GM23248 (cell line): ENCODE results near the gene NEGR1. TPM values are rescaled to one million over a fixed set of nuclear protein-coding genes. Genes with fewer than 3 reads are reported as not detected.

Experiments
- DNase-seq: peaks from one replicate; pipeline ENCODE4 v3.0.0-alpha.2; 2015
- H2AFZ ChIP-seq: fragments of 200-600 bp; sonication (generic); 2 replicates; pipeline ENCODE4 v1.6.1; 2016; ENCODE audit warnings: antibody characterized with exemption
- H3F3A ChIP-seq: fragments of 200-600 bp; sonication (generic); 2 replicates; pipeline ENCODE4 v1.6.1; 2016; ENCODE audit warnings: mild to moderate bottlenecking, antibody characterized with exemption, mixed run types; ENCODE audit not compliant: insufficient read depth
- H3K27ac ChIP-seq: fragments of 200-600 bp; sonication (generic); 2 replicates; pipeline ENCODE4 v1.5.1; 2016; ENCODE audit warnings: mild to moderate bottlenecking
- H3K27me3 ChIP-seq: fragments of 200-600 bp; sonication (generic); replicated peaks from 2 replicates; pipeline ENCODE4 v1.6.1; 2016; ENCODE audit warnings: mild to moderate bottlenecking; ENCODE audit not compliant: insufficient read depth
- H3K36me3 ChIP-seq: fragments of 200-600 bp; sonication (generic); 2 replicates; pipeline ENCODE4 v1.6.1; 2016; ENCODE audit warnings: low read depth, mild to moderate bottlenecking
- H3K4me1 ChIP-seq: fragments of 200-600 bp; sonication (generic); 2 replicates; pipeline ENCODE4 v1.6.1; 2016; ENCODE audit warnings: mild to moderate bottlenecking; ENCODE audit not compliant: insufficient read depth
- H3K4me2 ChIP-seq: fragments of 200-600 bp; sonication (generic); one replicate; pipeline ENCODE4 v1.6.1; 2016; ENCODE audit warnings: mild to moderate bottlenecking; ENCODE audit not compliant: unreplicated experiment
- H3K4me3 ChIP-seq: fragments of 200-600 bp; sonication (generic); 2 replicates; pipeline ENCODE4 v1.5.1; 2016; ENCODE audit warnings: mild to moderate bottlenecking
- H3K79me2 ChIP-seq: fragments of 200-600 bp; sonication (generic); 2 replicates; pipeline ENCODE4 v1.6.1; 2016; ENCODE audit warnings: mild to moderate bottlenecking; ENCODE audit not compliant: insufficient read depth
- H3K9ac ChIP-seq: fragments of 200-600 bp; sonication (generic); 2 replicates; pipeline ENCODE4 v1.6.1; 2016; ENCODE audit warnings: mild to moderate bottlenecking
- H3K9me2 ChIP-seq: fragments of 200-600 bp; sonication (generic); 2 replicates; pipeline ENCODE4 v1.6.1; 2016; ENCODE audit warnings: mixed run types, mild to moderate bottlenecking, moderate library complexity; ENCODE audit not compliant: insufficient read depth
- H3K9me3 ChIP-seq: fragments of 200-600 bp; sonication (generic); one replicate; pipeline ENCODE4 v1.6.1; 2017; ENCODE audit warnings: low read depth
- H4K20me1 ChIP-seq: fragments of 200-600 bp; sonication (generic); 2 replicates; pipeline ENCODE4 v1.6.0; 2016; ENCODE audit not compliant: insufficient read depth
- EZH2 ChIP-seq: fragments of 200-600 bp; sonication (generic); IDR thresholded peaks from 2 replicates; pipeline ENCODE4 v1.6.1; 2018; ENCODE audit warnings: antibody characterized with exemption, mild to moderate bottlenecking; ENCODE audit not compliant: insufficient read depth, poor library complexity, severe bottlenecking
- EZH2phosphoT487 ChIP-seq: fragments of 200-600 bp; sonication (generic); IDR thresholded peaks from 2 replicates; pipeline ENCODE4 v1.6.1; 2018; ENCODE audit warnings: antibody characterized with exemption, moderate library complexity, mild to moderate bottlenecking, low read depth; ENCODE audit not compliant: insufficient read depth
- WGBS, 2 experiments: methylation state at CpG; one replicate each; pipeline ENCODE4 v1.1.6; 2015 to 2017; ENCODE audit warnings: low lambda C conversion rate in 2 of 2, low coverage in 1 of 2; ENCODE audit errors: missing lambda C conversion rate in 2 of 2; 5-methylcytosine and 5-hydroxymethylcytosine counted together
- in situ Hi-C: fragments of 300-500 bp; cut with MboI; formaldehyde crosslinking; loops from 2 replicates; pipeline ENCODE4 v1.15.0; 2020
- polyA plus RNA-seq: library from polyadenylated mRNA; unstranded; fragments of >200 nt; fragmentation: Nextera tagmentation; extraction: Ambion mirVana; gene quantifications from 2 replicates; pipeline ENCODE4 v1.2.1, GENCODE V29; 2016
- total RNA-seq: library from RNA; depleted of rRNA; stranded (reverse); fragments of >200 nt; shearing (Covaris generic); gene quantifications from 2 replicates; pipeline ENCODE4 v1.2.3, GENCODE V29; 2014

Gene NEGR1
- total and polyA plus RNA-seq, 2 experiments from 2014 or later, result 14.3 to 15.7 TPM

GRCh38 chr1:71766748-71767147 lies 515.6 kb downstream of the NEGR1 start:
- Histone ChIP-seq H3K9me3 (no peaks in the 10 kb centered on the region), H3K36me3 (no peaks in the 10 kb centered on the region), H3F3A (no peaks in the 10 kb centered on the region), H4K20me1 (no peaks in the 10 kb centered on the region), H3K79me2 (no peaks in the 10 kb centered on the region), H3K27ac (no peak overlapping the region), H3K4me3 (no peak overlapping the region), H3K4me2 (no peak overlapping the region), H3K4me1 (peaks cover 9% of the 10 kb centered on the region), H3K9ac (no peak overlapping the region), H2AFZ (no peak overlapping the region), H3K9me2 (no peaks in the 10 kb centered on the region), H3K27me3 (no peaks in the 10 kb centered on the region)
- WGBS, 2 experiments, result 78 to 90% methylated on average over 4 of the region's 4 CpGs
- in situ Hi-C loops, result no loop called here
- no peak for DNase-seq
- no peak for TF ChIP-seq EZH2
- no peak for TF ChIP-seq EZH2phosphoT487

DNA sequence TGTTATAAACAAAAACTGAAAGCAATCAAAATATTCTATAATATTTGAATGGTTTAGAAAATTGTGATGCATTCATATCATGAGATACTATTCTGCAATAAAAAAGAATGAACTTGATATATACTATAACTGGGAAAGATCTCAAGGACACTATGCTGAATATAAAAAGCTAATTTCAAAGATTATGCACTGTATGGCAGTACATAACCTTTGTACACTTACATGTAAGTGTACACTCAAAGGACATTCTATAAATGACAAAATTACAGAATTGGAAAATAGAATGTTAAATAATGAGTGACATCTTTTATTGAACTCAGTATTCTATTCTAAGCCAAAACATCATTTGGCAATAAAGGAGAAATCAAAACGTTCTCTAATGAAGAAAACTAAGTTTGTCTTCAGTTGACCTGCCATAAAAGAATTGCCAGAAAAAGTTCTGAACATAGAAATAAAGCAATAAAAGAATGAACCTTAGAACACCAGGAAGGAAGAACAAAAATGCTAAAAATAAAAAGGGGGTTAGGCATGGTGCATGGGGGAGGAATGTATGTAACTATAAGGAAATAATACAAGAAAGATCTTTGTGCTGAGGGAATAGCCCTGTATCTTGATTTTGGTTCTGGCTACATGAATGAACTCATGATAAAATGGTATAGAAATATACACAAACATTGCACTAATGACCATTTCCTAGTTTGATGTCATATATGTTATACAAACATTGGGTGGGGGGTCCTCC lies 519.7 kb downstream of the NEGR1 start:
- Histone ChIP-seq H3K36me3 (no peaks in the 10 kb centered on the region), H3K27ac (no peak overlapping the region), H3F3A (no peaks in the 10 kb centered on the region), H3K27me3 (no peaks in the 10 kb centered on the region), H3K4me2 (no peak overlapping the region), H3K9me3 (no peaks in the 10 kb centered on the region), H2AFZ (no peak overlapping the region), H3K79me2 (no peaks in the 10 kb centered on the region), H4K20me1 (no peaks in the 10 kb centered on the region), H3K4me1 (no peaks in the 10 kb centered on the region), H3K9me2 (no peaks in the 10 kb centered on the region), H3K4me3 (no peak overlapping the region), H3K9ac (no peak overlapping the region)
- in situ Hi-C loops, result no loop called here
- TF ChIP-seq EZH2phosphoT487 (no peak), EZH2 (no peak)
- no peak for DNase-seq
- 2 to 12% methylated on average over 1 of the region's 1 CpG for WGBS, 2 experiments

- Histone ChIP-seq H3K79me2 (no peaks in the 10 kb centered on the region), H3K9ac (no peak overlapping the region), H3K4me2 (no peak overlapping the region), H3K9me2 (no peaks in the 10 kb centered on the region), H3F3A (no peaks in the 10 kb centered on the region), H3K4me3 (no peak overlapping the region), H3K4me1 (no peaks in the 10 kb centered on the region), H3K9me3 (no peaks in the 10 kb centered on the region), H4K20me1 (no peaks in the 10 kb centered on the region), H3K36me3 (no peaks in the 10 kb centered on the region), H3K27ac (no peak overlapping the region), H3K27me3 (no peaks in the 10 kb centered on the region), H2AFZ (no peak overlapping the region)
- TF ChIP-seq EZH2phosphoT487 (no peak), EZH2 (no peak)
- in situ Hi-C loops, result no loop called here
- WGBS, 2 experiments, result 88 to 89% methylated on average over 1 of the region's 1 CpG
- DNase-seq, result no peak
These were observed 526.9 kb downstream of the NEGR1 start for GRCh38 chr1:71755441-71755840.

DNA sequence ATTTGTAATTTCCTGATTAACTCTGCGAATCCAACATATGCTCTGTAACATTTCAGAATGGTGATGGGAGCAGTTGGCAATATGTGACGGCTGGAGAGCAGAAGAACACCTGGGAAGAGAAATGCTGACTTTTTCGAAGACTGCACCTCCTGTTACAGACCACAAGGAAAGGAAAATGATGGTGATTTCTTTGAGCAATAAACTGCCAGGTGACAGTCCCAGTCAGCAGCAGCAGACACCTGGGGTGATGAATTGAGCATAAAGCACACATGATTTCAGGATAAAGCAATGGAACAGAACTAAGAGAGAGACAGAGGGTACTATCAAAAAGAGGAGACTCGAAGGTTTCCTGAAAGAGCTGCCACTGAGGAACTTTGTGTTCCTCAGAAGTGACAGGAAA lies 528.6 kb downstream of the NEGR1 start:
- Histone ChIP-seq H3K9ac (no peak overlapping the region), H3F3A (no peaks in the 10 kb centered on the region), H4K20me1 (no peaks in the 10 kb centered on the region), H3K4me1 (no peaks in the 10 kb centered on the region), H3K9me3 (no peaks in the 10 kb centered on the region), H3K9me2 (peaks cover 4% of the 10 kb centered on the region; the same call in 1 of the 2 replicates), H3K27ac (no peak overlapping the region), H3K36me3 (no peaks in the 10 kb centered on the region), H3K27me3 (no peaks in the 10 kb centered on the region), H2AFZ (no peak overlapping the region), H3K4me3 (no peak overlapping the region), H3K4me2 (no peak overlapping the region), H3K79me2 (no peaks in the 10 kb centered on the region)
- in situ Hi-C loops, result no loop called here
- DNase-seq, result no peak
- no peak for TF ChIP-seq EZH2phosphoT487
- TF ChIP-seq EZH2, result no peak
- 73 to 76% methylated on average over 4 of the region's 4 CpGs for WGBS, 2 experiments
